Testis (tissue), 2 donors: ENCODE results near the gene EFEMP1.

ENCODE experiments used
- CTCF ChIP-seq, 3 experiments: fragments of 450-650 bp in 2 of 3; fragments of 200-600 bp in 1 of 3; sonication (generic) in 1 of 3; IDR thresholded peaks; one replicate each; pipeline ENCODE4 v1.5.1; 2016 to 2019; ENCODE audit warnings: antibody characterized with exemption in 3 of 3, mild to moderate bottlenecking in 2 of 3, moderate library complexity in 1 of 3
- POLR2A ChIP-seq: fragments of 450-650 bp; IDR thresholded peaks from one replicate; pipeline ENCODE4 v1.6.1; 2017; ENCODE audit warnings: antibody characterized with exemption, mild to moderate bottlenecking, moderate library complexity

DNA sequence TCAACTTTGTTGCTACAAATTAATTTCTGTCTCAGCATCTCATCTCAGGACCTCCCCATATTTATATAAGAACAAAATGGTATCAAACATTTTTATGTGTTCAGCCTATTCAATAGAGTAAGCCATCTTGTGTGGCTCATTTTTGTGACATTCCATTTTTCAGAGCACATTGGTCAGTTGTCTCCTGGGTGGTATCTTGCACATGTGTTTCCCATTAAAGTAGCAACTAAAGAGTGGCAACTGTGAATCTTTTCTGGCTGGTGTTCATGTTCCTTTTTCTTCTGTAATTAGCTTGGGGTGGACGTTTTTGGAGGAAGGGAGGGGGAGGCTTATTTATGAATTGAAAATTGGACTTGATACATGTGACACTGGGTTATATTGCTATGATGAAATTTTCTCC lies 45.4 kb upstream of the EFEMP1 start:
- no peak for TF ChIP-seq CTCF (IDR thresholded peaks at IDR 0.05)
- TF ChIP-seq POLR2A, result no peak
